Spleen (tissue), 11 donors: ENCODE data around the gene PIGU. TPM values are rescaled to one million over a fixed set of nuclear protein-coding genes. Genes with fewer than 3 reads are reported as not detected.

ENCODE experiments used
- DNase-seq: peaks from one replicate; pipeline ENCODE4 v3.0.0-alpha.2; 2020
- H3K27ac ChIP-seq, 8 donors: fragments of 200-600 bp; sonication (generic) in 7 of 8; 1 replicate in 4 of 8; 2 replicates in 4 of 8; pipeline versions ENCODE4 v1.5.0 to v1.8.0; 2016 to 2021; ENCODE audit warnings: inconsistent platforms in 4 of 8, mild to moderate bottlenecking in 4 of 8, moderate library complexity in 1 of 8
- H3K27me3 ChIP-seq, 7 donors: fragments of 200-600 bp; sonication (generic) in 6 of 7; replicated peaks in 1 of 7; 1 replicate in 4 of 7; 2 replicates in 3 of 7; pipeline versions ENCODE4 v1.5.0 to v1.8.0; 2016 to 2021; ENCODE audit warnings: inconsistent platforms in 3 of 7, mild to moderate bottlenecking in 1 of 7
- H3K36me3 ChIP-seq, 6 donors: fragments of 200-600 bp; sonication (generic) in 5 of 6; 1 replicate in 4 of 6; 2 replicates in 2 of 6; pipeline versions ENCODE4 v1.5.0 to v1.8.0; 2016 to 2021; ENCODE audit warnings: inconsistent platforms in 2 of 6
- H3K4me1 ChIP-seq, 6 donors: fragments of 200-600 bp; sonication (generic) in 5 of 6; 1 replicate in 3 of 6; 2 replicates in 3 of 6; pipeline versions ENCODE4 v1.5.0 to v1.8.0; 2016 to 2021; ENCODE audit warnings: inconsistent platforms in 3 of 6
- H3K4me3 ChIP-seq, 8 donors: fragments of 200-600 bp; sonication (generic) in 7 of 8; 1 replicate in 4 of 8; 2 replicates in 4 of 8; pipeline versions ENCODE4 v1.5.0 to v1.8.0; 2016 to 2021; ENCODE audit warnings: inconsistent platforms in 4 of 8, mild to moderate bottlenecking in 4 of 8, moderate library complexity in 2 of 8
- H3K9me3 ChIP-seq, 8 donors: fragments of 200-600 bp; sonication (generic) in 7 of 8; 1 replicate in 4 of 8; 2 replicates in 4 of 8; pipeline versions ENCODE4 v1.5.0 to v1.8.0; 2016 to 2021; ENCODE audit warnings: inconsistent platforms in 4 of 8
- CTCF ChIP-seq, 11 experiments: fragments of 200-600 bp in 7 of 11; fragments of 450-650 bp in 4 of 11; sonication (generic) in 4 of 11; IDR thresholded peaks in 8 of 11; conservative IDR thresholded peaks in 3 of 11; 1 replicate in 7 of 11; 2 replicates in 4 of 11; pipeline versions ENCODE4 v1.4.0 to v1.8.0; 2016 to 2021; ENCODE audit warnings: antibody characterized with exemption in 11 of 11, inconsistent platforms in 4 of 11, mild to moderate bottlenecking in 1 of 11
- POLR2A ChIP-seq, 3 donors: fragments of 450-650 bp; IDR thresholded peaks; one replicate each; pipeline ENCODE4 v1.5.1; 2017; ENCODE audit warnings: antibody characterized with exemption in 3 of 3, mild to moderate bottlenecking in 1 of 3
- POLR2AphosphoS5 ChIP-seq, 3 donors: sonication (generic); formaldehyde crosslinking; IDR thresholded peaks; one replicate each; pipeline ENCODE4 v1.5.1; 2017; ENCODE audit warnings: antibody characterized with exemption in 3 of 3
- WGBS, 5 donors: extraction: QIAGEN DNeasy Blood & Tissue Kit in 3 of 5; methylation state at CpG; one replicate each; pipeline versions ENCODE4 v1.1.5 to v1.1.7; 2013 to 2018; 5-methylcytosine and 5-hydroxymethylcytosine counted together
- intact Hi-C: fragments of 100-400 bp; cut with DNase I; formaldehyde crosslinking; loops from one replicate; pipeline ENCODE4 v1.15.0; 2023; ENCODE audit warnings: low total_unique reads
- polyA plus RNA-seq, 3 donors: library from polyadenylated mRNA; stranded (reverse); fragments of 200-250 nt; gene quantifications; one replicate each; pipeline ENCODE4 v1.2.1, GENCODE V29; 2013
- total RNA-seq, 7 donors: library from RNA; depleted of rRNA in 3 of 7; stranded (reverse); fragments of >200 nt in 3 of 7; fragmentation: NEBNext Ultra II Directional in 4 of 7; extraction: Animal tissue kit (Norgen Biotek cat#: 25700) in 4 of 7; gene quantifications; one replicate each; pipeline versions ENCODE4 v1.1.0 to v1.2.1, GENCODE V29; 2016 to 2021
- donor health status: healthy with polysubstance abuse.
- donor health status: DM: no; HTN: no; CAD: no; lungs with moderate emphysema.
- donor health status: DM: no; HTN: no; CAD: no.
- donor health status: Bipolar disorder and iron deficiency.
- donor health status: healthy.
- donor health status: DM: no; HTN: no; CAD: no.
- donor health status: DM: yes; HTN: yes; CAD: no.

Gene PIGU
- total and polyA plus RNA-seq, 10 donors = 10.0 to 20.4 (median 14.5) TPM

- H3K36me3 ChIP-seq = no peaks in the 10 kb centered on the region
- TF ChIP-seq POLR2A (IDR thresholded peaks at IDR 0.05) (no peak), CTCF (IDR thresholded peaks at IDR 0.05 in 8 of 11, conservative IDR thresholded peaks at IDR 0.05 in 3 of 11) (no peak), POLR2AphosphoS5 (IDR thresholded peaks at IDR 0.05) (no peak)
- H3K4me3 ChIP-seq = no peak overlapping the region
- WGBS, 5 donors = 86 to 96% (median 92%) methylated on average over 10 to 13 of the region's 13 CpGs
- DNase-seq = no peak
- intact Hi-C loops = no loop called here
- no peak overlapping the region for H3K27ac ChIP-seq
- H3K27me3 ChIP-seq = no peaks in the 10 kb centered on the region
- peaks cover 0 to under 1% (median 0%) of the 10 kb centered on the region in 6 donors for H3K4me1 ChIP-seq
- H3K9me3 ChIP-seq = no peaks in the 10 kb centered on the region
Measured at GRCh38 chr20:34549929-34550305, 127.0 kb downstream of the PIGU start.

GRCh38 chr20:34549291-34549928 is 127.5 kb downstream of the PIGU start:
- TF ChIP-seq POLR2A (IDR thresholded peaks at IDR 0.05) (no peak), CTCF (IDR thresholded peaks at IDR 0.05 in 8 of 11, conservative IDR thresholded peaks at IDR 0.05 in 3 of 11) (no peak), POLR2AphosphoS5 (IDR thresholded peaks at IDR 0.05) (no peak)

GRCh38 chr20:34547844-34548613 is 128.9 kb downstream of the PIGU start:
- WGBS, 5 donors = 92 to 93% (median 93%) methylated on average over 22 of the region's 22 CpGs
- Histone ChIP-seq H3K36me3 (no peaks in the 10 kb centered on the region), H3K4me3 (no peak overlapping the region), H3K27ac (no peak overlapping the region), H3K4me1 (peaks cover 0 to 12% (median 5%) of the 10 kb centered on the region in 6 donors), H3K27me3 (no peaks in the 10 kb centered on the region), H3K9me3 (no peaks in the 10 kb centered on the region)
- DNase-seq = no peak
- no peak for TF ChIP-seq POLR2A (IDR thresholded peaks at IDR 0.05)
- TF ChIP-seq POLR2AphosphoS5 (IDR thresholded peaks at IDR 0.05) = no peak
- TF ChIP-seq CTCF (IDR thresholded peaks at IDR 0.05 in 8 of 11, conservative IDR thresholded peaks at IDR 0.05 in 3 of 11) = no peak
- intact Hi-C loops = no loop called here

More at GRCh38 chr20:34549291-34549928, 127.5 kb downstream of the PIGU start:
- Histone ChIP-seq H3K4me3 (no peak overlapping the region), H3K27me3 (no peaks in the 10 kb centered on the region), H3K4me1 (peaks cover 0 to 6% (median 2%) of the 10 kb centered on the region in 6 donors), H3K9me3 (no peaks in the 10 kb centered on the region), H3K36me3 (no peaks in the 10 kb centered on the region), H3K27ac (no peak overlapping the region)
- WGBS, 5 donors = 53 to 68% (median 61%) methylated on average over 19 to 20 of the region's 20 CpGs
- intact Hi-C loops = no loop called here
- DNase-seq = no peak

GRCh38 chr20:34546751-34547181 is 130.1 kb downstream of the PIGU start:
- Histone ChIP-seq H3K36me3 (peaks cover 0 to 9% (median 2%) of the 10 kb centered on the region in 6 donors), H3K9me3 (no peaks in the 10 kb centered on the region), H3K4me3 (no peak overlapping the region), H3K27ac (no peak overlapping the region), H3K4me1 (peaks cover 0 to 23% (median 14%) of the 10 kb centered on the region in 6 donors), H3K27me3 (no peaks in the 10 kb centered on the region)
- 92 to 97% (median 94%) methylated on average over 11 of the region's 11 CpGs for WGBS, 5 donors
- no peak for DNase-seq
- TF ChIP-seq POLR2A (IDR thresholded peaks at IDR 0.05) (no peak), CTCF (IDR thresholded peaks at IDR 0.05 in 8 of 11, conservative IDR thresholded peaks at IDR 0.05 in 3 of 11) (no peak), POLR2AphosphoS5 (IDR thresholded peaks at IDR 0.05) (no peak)
- intact Hi-C loops = no loop called here
